GM13976 (cell line): ENCODE data around the gene CRTC1.

Experiments used
- DNase-seq: peaks from one replicate; pipeline ENCODE4 v3.0.0; 2012; ENCODE audit warnings: low spot score
- in situ Hi-C: fragments of 300-500 bp; cut with MboI; formaldehyde crosslinking; loops from one replicate; pipeline ENCODE4 v1.12.0; 2022; ENCODE audit warnings: low sequenced_read_pairs, mixed read lengths, inconsistent platforms; ENCODE audit not compliant: unreplicated experiment
- TF ChIP-seq, protein P1 (sequence below): IDR thresholded peaks from 2 replicates; pipeline ENCODE4 v1.5.1; 2012; ENCODE audit warnings: borderline replicate concordance, mild to moderate bottlenecking; ENCODE audit not compliant: insufficient read depth; ENCODE audit errors: extremely low read depth, missing control alignments, control extremely low read depth

The CRTC1 gene

DNA sequence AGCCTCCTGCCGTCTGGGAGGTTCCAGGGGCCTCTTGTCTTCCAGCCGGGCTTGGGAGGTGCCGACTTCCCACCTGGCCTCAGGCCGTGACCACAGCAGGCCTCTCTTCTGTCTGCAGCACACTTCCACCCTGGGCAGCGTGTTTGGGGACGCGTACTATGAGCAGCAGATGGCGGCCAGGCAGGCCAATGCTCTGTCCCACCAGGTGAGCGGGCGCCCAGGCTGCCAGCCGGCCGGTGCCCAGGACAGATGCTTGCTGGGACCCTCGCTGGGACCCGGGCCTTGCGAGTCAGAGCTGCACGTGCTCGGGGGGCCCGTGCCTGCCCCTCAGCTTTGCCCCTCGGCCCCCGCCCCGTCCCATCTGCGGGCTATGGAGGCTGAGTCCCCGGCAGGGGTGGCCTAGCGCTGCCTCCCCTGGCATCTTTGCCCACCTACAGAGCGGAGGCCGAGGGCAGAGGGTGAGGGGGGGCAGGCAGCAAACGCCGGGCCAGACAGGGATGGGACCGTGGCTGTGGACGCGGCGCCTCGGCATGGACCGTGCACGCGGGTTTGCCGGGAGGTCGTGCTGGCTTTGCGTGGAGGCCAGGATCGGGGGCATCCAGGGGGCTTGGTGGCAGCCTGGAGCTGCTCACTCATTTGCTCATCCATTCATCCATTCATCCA, 91.4 kb downstream of the CRTC1 start:
- no peak for DNase-seq
- in situ Hi-C loops: no loop called here
- TF ChIP-seq, protein P1, sequence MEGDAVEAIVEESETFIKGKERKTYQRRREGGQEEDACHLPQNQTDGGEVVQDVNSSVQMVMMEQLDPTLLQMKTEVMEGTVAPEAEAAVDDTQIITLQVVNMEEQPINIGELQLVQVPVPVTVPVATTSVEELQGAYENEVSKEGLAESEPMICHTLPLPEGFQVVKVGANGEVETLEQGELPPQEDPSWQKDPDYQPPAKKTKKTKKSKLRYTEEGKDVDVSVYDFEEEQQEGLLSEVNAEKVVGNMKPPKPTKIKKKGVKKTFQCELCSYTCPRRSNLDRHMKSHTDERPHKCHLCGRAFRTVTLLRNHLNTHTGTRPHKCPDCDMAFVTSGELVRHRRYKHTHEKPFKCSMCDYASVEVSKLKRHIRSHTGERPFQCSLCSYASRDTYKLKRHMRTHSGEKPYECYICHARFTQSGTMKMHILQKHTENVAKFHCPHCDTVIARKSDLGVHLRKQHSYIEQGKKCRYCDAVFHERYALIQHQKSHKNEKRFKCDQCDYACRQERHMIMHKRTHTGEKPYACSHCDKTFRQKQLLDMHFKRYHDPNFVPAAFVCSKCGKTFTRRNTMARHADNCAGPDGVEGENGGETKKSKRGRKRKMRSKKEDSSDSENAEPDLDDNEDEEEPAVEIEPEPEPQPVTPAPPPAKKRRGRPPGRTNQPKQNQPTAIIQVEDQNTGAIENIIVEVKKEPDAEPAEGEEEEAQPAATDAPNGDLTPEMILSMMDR: no peak

GRCh38 chr19:18775586-18776287, 92.3 kb downstream of the CRTC1 start:
- TF ChIP-seq, protein P1: no peak

GRCh38 chr19:18776288-18776594, 92.8 kb downstream of the CRTC1 start:
- TF ChIP-seq, protein P1: no peak
- no peak for DNase-seq
- in situ Hi-C loops: no loop called here

More at GRCh38 chr19:18775586-18776287, 92.3 kb downstream of the CRTC1 start:
- DNase-seq: no peak
- in situ Hi-C loops: no loop called here

DNA sequence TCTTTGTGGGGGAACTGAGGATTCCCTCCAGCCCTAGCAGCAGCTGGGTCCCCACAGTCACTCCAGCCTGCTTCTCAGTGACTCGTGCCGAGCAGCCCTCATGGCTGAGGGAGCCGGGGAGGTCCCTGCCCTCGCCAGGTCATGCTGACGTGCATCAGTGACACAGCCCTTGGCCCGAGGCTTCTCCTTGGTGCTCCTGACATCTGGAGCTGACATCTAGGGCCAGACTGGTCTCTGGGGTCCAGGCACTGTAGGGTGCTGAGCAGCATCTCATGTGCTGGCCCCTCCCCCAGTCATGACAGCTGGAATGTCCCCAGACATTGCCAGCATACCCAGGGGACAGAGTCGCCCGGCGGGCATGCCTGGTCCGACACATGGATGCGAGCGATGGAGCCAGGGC, 93.3 kb downstream of the CRTC1 start:
- no peak for DNase-seq
- in situ Hi-C loops: no loop called here
- TF ChIP-seq, protein P1: no peak

GRCh38 chr19:18777301-18778075, 94.0 kb downstream of the CRTC1 start:
- in situ Hi-C loops: no loop called here
- TF ChIP-seq, protein P1: no peak
- no peak for DNase-seq

- in situ Hi-C loops: no loop called here
- no peak for DNase-seq
Measured at GRCh38 chr19:18778076-18778389, 94.6 kb downstream of the CRTC1 start.

More at GRCh38 chr19:18778076-18778389, 94.6 kb downstream of the CRTC1 start:
- TF ChIP-seq, protein P1: no peak
